K562 (cell line): ENCODE measurements around the gene AMN1. TPM values are rescaled to one million over a fixed set of nuclear protein-coding genes. Genes with fewer than 3 reads are reported as not detected.
A peak's percentile ranks its signal among the peaks of the same experiment; 100 is the strongest.

Experiments
- CXXC5 ChIP-seq: fragments of 250-450 bp; sonication (Bioruptor Pico); IDR thresholded peaks from 2 replicates; pipeline ENCODE4 v1.8.0; 2022; ENCODE audit warnings: inconsistent platforms, mild to moderate bottlenecking, moderate library complexity
- DACH1 ChIP-seq: fragments of 450-650 bp; IDR thresholded peaks from 2 replicates; pipeline ENCODE4 v1.6.1; 2018; ENCODE audit not compliant: partially characterized antibody
- ELF1 ChIP-seq: fragments of 200-800 bp; sonication (Bioruptor generic); IDR thresholded peaks from 2 replicates; pipeline ENCODE4 v1.6.1; 2016; ENCODE audit warnings: missing genetic modification characterization, missing compliant biosample characterization
- ERF ChIP-seq: fragments of 450-650 bp; formaldehyde crosslinking; IDR thresholded peaks from 2 replicates; pipeline ENCODE4 v1.4.0; 2020; ENCODE audit warnings: mild to moderate bottlenecking, mixed read lengths
- ETS2 ChIP-seq: IDR thresholded peaks from 2 replicates; pipeline ENCODE4 v1.6.1; 2016; ENCODE audit warnings: borderline replicate concordance, missing genetic modification characterization, mild to moderate bottlenecking, moderate library complexity, missing compliant biosample characterization; ENCODE audit not compliant: poor library complexity, severe bottlenecking
- FOS ChIP-seq: IDR thresholded peaks from 3 replicates; pipeline ENCODE4 v1.6.1; 2011; ENCODE audit not compliant: insufficient read length; ENCODE audit errors: extremely low read depth
- GTF2A2 ChIP-seq: IDR thresholded peaks from 2 replicates; pipeline ENCODE4 v1.6.1; 2016; ENCODE audit warnings: mild to moderate bottlenecking, missing genetic modification characterization, missing compliant biosample characterization
- HMG20A ChIP-seq: fragments of 450-650 bp; formaldehyde crosslinking; conservative IDR thresholded peaks from 2 replicates; pipeline ENCODE4 v1.4.0; 2020; ENCODE audit warnings: mild to moderate bottlenecking, mixed read lengths
- MAFF ChIP-seq: IDR thresholded peaks from 2 replicates; pipeline ENCODE4 v1.6.1; 2012; ENCODE audit warnings: low read length, improper control_type of control experiment
- MAFG ChIP-seq: fragments of 450-650 bp; conservative IDR thresholded peaks from 2 replicates; pipeline ENCODE4 v1.6.1; 2016; ENCODE audit warnings: missing genetic modification characterization, missing compliant biosample characterization
- RCOR1 ChIP-seq, 2 experiments: IDR thresholded peaks; 2 replicates each; pipeline ENCODE4 v1.6.1; 2012; ENCODE audit warnings: low read depth in 2 of 2, low read length in 2 of 2, borderline replicate concordance in 1 of 2, improper control_type of control experiment in 1 of 2
- SMARCA4 ChIP-seq: fragments of 450-650 bp; IDR thresholded peaks from 2 replicates; pipeline ENCODE4 v1.6.1; 2016
- TCFL5 ChIP-seq: fragments of 250-450 bp; sonication (Bioruptor Pico); conservative IDR thresholded peaks from 2 replicates; pipeline ENCODE4 v1.6.1; 2021; ENCODE audit warnings: mild to moderate bottlenecking, moderate library complexity, matching md5 sums
- ZNF583 ChIP-seq: fragments of 250-450 bp; sonication (Bioruptor Pico); IDR thresholded peaks from 2 replicates; pipeline ENCODE4 v1.4.0; 2020
- ZNF584 ChIP-seq: fragments of 200-800 bp; sonication (Bioruptor generic); IDR thresholded peaks from 2 replicates; pipeline ENCODE4 v1.6.1; 2016; ENCODE audit warnings: low read depth, mild to moderate bottlenecking, missing genetic modification characterization, missing compliant biosample characterization
- ZNF830 ChIP-seq: fragments of 250-450 bp; sonication (Bioruptor Pico); IDR thresholded peaks from 2 replicates; pipeline ENCODE4 v1.5.0; 2021; ENCODE audit warnings: mild to moderate bottlenecking
- polyA plus RNA-seq, 8 experiments: library from polyadenylated mRNA; depleted of rRNA in 4 of 8; stranded (reverse) in 5 of 8; unstranded in 3 of 8; fragments of >200 nt; fragmentation: Nextera tagmentation in 2 of 8; fragmentation: Illumina TruSeq in 1 of 8; extraction: Ambion mirVana in 2 of 8; extraction: Trizol in 1 of 8; gene quantifications; 2 replicates each; pipeline versions ENCODE4 v1.2.1 to v1.2.3, GENCODE V29; 2011 to 2014; ENCODE audit warnings: inconsistent platforms in 1 of 8, missing spikeins in 1 of 8
- total RNA-seq, 7 experiments: library from RNA; depleted of rRNA in 6 of 7; stranded (reverse); fragments of >200 nt in 6 of 7; fragmentation: Illumina TruSeq in 2 of 7; extraction: Trizol in 2 of 7; gene quantifications; 2 replicates each; pipeline versions ENCODE4 v1.2.1 to v1.2.3, GENCODE V29; 2011 to 2021; ENCODE audit warnings: low replicate concordance in 1 of 7
- TF ChIP-seq, protein P1 (sequence below): sonication (generic); formaldehyde crosslinking; IDR thresholded peaks from 2 replicates; pipeline ENCODE4 v1.8.0; 2022; ENCODE audit warnings: missing genetic modification reagents, mild to moderate bottlenecking, moderate library complexity, borderline replicate concordance
- TF ChIP-seq, protein P2 (sequence below): fragments of 450-650 bp; IDR thresholded peaks from 2 replicates; pipeline ENCODE4 v1.6.1; 2017; ENCODE audit warnings: antibody characterized with exemption
- TF ChIP-seq, protein P3 (sequence below): fragments of 450-650 bp; IDR thresholded peaks from 2 replicates; pipeline ENCODE4 v1.6.1; 2016; ENCODE audit warnings: antibody characterized with exemption
- TF ChIP-seq, protein P4 (sequence below): fragments of 450-650 bp; IDR thresholded peaks from 2 replicates; pipeline ENCODE4 v1.6.1; 2016
- TF ChIP-seq, protein P5 (sequence below): fragments of 250-450 bp; sonication (Bioruptor Pico); IDR thresholded peaks from 2 replicates; pipeline ENCODE4 v1.4.0; 2020; ENCODE audit warnings: mild to moderate bottlenecking

AMN1 gene
- total and polyA plus RNA-seq, 9 of the 15 experiments (the other 6 are each of a cell fraction or from before 2014, with no cell fraction given) = 5.2 to 27.6 (median 13.0) TPM

DNA sequence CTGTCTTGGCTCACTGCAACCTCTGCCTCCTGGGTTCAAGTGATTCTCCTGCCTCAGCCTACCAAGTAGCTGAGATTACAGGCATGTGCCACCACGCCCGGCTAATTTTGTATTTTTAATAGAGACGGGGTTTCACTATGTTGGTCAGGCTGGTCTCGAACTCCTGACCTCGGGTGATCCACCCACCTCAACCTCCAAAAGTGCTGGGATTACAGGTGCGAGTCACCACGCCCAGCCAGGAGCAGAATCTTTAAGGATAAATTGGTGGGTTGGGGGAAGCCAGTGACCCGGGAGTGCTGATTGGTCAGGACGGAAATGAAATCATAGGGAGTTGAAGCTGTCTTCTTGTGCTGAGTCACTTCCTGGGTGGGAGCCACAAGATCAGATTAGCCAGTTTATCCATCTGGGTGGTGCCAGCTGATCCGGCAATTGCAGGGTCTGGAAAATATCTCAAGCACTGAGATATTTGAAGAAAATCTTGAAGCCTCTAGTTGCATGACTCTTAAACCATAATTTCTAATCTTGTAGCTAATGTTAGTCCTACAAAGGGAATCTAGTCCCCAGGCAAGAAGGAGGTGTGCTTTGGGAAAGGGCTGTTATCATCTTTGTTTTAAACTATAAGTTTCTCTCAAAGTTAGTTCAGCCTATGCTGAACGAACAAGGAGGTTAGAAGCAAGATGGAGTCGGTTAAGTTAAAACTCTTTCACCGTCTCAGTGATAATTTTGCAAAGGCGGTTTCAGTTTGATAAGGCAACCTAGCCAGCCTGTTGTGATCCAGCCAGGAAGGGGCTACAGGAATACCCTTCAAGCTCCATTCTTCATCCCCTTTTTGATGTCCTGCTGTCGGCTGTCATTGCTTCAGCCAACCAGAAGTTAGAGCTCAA is 5.0 kb upstream of the AMN1 start (continued):
- TF ChIP-seq, protein P1, sequence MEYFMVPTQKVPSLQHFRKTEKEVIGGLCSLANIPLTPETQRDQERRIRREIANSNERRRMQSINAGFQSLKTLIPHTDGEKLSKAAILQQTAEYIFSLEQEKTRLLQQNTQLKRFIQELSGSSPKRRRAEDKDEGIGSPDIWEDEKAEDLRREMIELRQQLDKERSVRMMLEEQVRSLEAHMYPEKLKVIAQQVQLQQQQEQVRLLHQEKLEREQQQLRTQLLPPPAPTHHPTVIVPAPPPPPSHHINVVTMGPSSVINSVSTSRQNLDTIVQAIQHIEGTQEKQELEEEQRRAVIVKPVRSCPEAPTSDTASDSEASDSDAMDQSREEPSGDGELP (CRISPR knock-in tag) = peak; percentile 93
- TF ChIP-seq ZNF584 (CRISPR knock-in tag) (peak; percentile 98), ZNF830 (CRISPR knock-in tag) (peak; percentile 89; the same call in 1 of the 2 replicates), RCOR1 (IDR thresholded peaks at IDR 0.05; ENCODE audit: borderline replicate concordance in 1 of 2, low read depth in 2 of 2, low read length in 2 of 2) (peak in 1 of 2 experiments; percentile 57; a peak in 1 of 4 replicates), FOS (peak; percentile 27), ELF1 (peak; percentile 56; the same call in 1 of the 2 replicates), GTF2A2 (peak; percentile 93), SMARCA4 (peak; percentile 83), TCFL5 (CRISPR knock-in tag) (peak; percentile 86), ETS2 (tag) (peak; percentile 63), ERF (CRISPR knock-in tag) (peak; percentile 96), DACH1 (peak; percentile 93), CXXC5 (CRISPR knock-in tag) (peak; percentile 92), MAFG (tag) (peak; percentile 91), MAFF (peak; percentile 85), ZNF583 (CRISPR knock-in tag) (peak; percentile 97), HMG20A (CRISPR knock-in tag) (peak; percentile 42; the same call in 1 of the 2 replicates)
- TF ChIP-seq, protein P2, sequence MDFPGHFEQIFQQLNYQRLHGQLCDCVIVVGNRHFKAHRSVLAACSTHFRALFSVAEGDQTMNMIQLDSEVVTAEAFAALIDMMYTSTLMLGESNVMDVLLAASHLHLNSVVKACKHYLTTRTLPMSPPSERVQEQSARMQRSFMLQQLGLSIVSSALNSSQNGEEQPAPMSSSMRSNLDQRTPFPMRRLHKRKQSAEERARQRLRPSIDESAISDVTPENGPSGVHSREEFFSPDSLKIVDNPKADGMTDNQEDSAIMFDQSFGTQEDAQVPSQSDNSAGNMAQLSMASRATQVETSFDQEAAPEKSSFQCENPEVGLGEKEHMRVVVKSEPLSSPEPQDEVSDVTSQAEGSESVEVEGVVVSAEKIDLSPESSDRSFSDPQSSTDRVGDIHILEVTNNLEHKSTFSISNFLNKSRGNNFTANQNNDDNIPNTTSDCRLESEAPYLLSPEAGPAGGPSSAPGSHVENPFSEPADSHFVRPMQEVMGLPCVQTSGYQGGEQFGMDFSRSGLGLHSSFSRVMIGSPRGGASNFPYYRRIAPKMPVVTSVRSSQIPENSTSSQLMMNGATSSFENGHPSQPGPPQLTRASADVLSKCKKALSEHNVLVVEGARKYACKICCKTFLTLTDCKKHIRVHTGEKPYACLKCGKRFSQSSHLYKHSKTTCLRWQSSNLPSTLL = peak; percentile 66; the same call in 1 of the 2 replicates
- TF ChIP-seq, protein P3, sequence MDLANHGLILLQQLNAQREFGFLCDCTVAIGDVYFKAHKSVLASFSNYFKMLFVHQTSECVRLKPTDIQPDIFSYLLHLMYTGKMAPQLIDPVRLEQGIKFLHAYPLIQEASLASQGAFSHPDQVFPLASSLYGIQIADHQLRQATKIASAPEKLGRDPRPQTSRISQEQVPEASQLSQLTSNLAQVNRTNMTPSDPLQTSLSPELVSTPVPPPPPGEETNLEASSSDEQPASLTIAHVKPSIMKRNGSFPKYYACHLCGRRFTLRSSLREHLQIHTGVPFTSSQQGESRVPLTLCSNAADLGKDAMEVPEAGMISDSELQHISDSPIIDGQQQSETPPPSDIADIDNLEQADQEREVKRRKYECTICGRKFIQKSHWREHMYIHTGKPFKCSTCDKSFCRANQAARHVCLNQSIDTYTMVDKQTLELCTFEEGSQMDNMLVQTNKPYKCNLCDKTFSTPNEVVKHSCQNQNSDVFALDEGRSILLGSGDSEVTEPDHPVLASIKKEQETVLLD = peak; percentile 32; the same call in 1 of the 2 replicates
- TF ChIP-seq, protein P4, sequence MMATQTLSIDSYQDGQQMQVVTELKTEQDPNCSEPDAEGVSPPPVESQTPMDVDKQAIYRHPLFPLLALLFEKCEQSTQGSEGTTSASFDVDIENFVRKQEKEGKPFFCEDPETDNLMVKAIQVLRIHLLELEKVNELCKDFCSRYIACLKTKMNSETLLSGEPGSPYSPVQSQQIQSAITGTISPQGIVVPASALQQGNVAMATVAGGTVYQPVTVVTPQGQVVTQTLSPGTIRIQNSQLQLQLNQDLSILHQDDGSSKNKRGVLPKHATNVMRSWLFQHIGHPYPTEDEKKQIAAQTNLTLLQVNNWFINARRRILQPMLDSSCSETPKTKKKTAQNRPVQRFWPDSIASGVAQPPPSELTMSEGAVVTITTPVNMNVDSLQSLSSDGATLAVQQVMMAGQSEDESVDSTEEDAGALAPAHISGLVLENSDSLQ = peak; percentile 73
- TF ChIP-seq, protein P5, sequence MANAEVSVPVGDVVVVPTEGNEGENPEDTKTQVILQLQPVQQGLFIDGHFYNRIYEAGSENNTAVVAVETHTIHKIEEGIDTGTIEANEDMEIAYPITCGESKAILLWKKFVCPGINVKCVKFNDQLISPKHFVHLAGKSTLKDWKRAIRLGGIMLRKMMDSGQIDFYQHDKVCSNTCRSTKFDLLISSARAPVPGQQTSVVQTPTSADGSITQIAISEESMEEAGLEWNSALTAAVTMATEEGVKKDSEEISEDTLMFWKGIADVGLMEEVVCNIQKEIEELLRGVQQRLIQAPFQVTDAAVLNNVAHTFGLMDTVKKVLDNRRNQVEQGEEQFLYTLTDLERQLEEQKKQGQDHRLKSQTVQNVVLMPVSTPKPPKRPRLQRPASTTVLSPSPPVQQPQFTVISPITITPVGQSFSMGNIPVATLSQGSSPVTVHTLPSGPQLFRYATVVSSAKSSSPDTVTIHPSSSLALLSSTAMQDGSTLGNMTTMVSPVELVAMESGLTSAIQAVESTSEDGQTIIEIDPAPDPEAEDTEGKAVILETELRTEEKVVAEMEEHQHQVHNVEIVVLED (CRISPR knock-in tag) = peak; percentile 67
